GM12878 (cell line): ENCODE results near the gene INA. TPM values are rescaled to one million over a fixed set of nuclear protein-coding genes. Genes with fewer than 3 reads are reported as not detected.
A peak's percentile ranks its signal among the peaks of the same experiment; 100 is the strongest.

ENCODE experiments used
- ATAC-seq: fragments of 200-7000 bp; cut with Tn5 transposase; 3 replicates; pipeline ENCODE4 v1.9.1; 2020; ENCODE audit warnings: mild to moderate bottlenecking, moderate library complexity
- BruUV-seq: library from RNA; stranded (reverse); fragments of 400-500 nt; replicated peaks from 2 replicates; lab custom pipeline; 2021; lab: Mats Ljungman, UMichigan
- CTCF ChIA-PET: fragments of 300-600 bp; sonication (Branson Sonifier 250); formaldehyde crosslinking; extraction: SDS; loops from one replicate; lab custom pipeline; 2021; ENCODE audit warnings: inconsistent platforms; lab: Yijun Ruan, JAX
- POLR2A ChIA-PET: fragments of 350-600 bp; formaldehyde crosslinking; extraction: SDS; loops from one replicate; lab custom pipeline; 2021; ENCODE audit warnings: inconsistent platforms; lab: Charles Lee
- RAD21 ChIA-PET: fragments of 300-600 bp; sonication (Branson Sonifier 250); formaldehyde crosslinking; loops from one replicate; lab custom pipeline; 2023; ENCODE audit warnings: antibody characterized with exemption; ENCODE audit not compliant: unreplicated experiment; lab: Charles Lee
- SMC1A ChIA-PET: fragments of 300-600 bp; sonication (Branson Sonifier 250); formaldehyde crosslinking; loops from one replicate; lab custom pipeline; 2023; ENCODE audit not compliant: unreplicated experiment, uncharacterized antibody; lab: Charles Lee
- DNase-seq: peaks from one replicate; pipeline ENCODE4 v3.0.0-alpha.2; 2011; ENCODE audit warnings: low read depth, low spot score
- FAIRE-seq: peaks from 3 replicates; lab custom pipeline; 2011; peaks lifted over from hg19 to GRCh38; lab: Jason Lieb, UNC
- H2AFZ ChIP-seq: 2 replicates; pipeline ENCODE4 v1.6.0; 2011; ENCODE audit warnings: low read depth, low read length, control low read depth; ENCODE audit not compliant: control insufficient read depth
- H3K27ac ChIP-seq: 2 replicates; pipeline ENCODE4 v1.5.1; 2011; ENCODE audit warnings: control low read depth; ENCODE audit not compliant: control insufficient read depth, insufficient read depth
- H3K27me3 ChIP-seq, 2 experiments: replicated peaks in 1 of 2; 2 replicates each; pipeline versions ENCODE4 v1.6.0 to v1.6.1; 2011; ENCODE audit warnings: low read length in 1 of 2; ENCODE audit not compliant: control insufficient read depth in 2 of 2, insufficient read depth in 2 of 2
- H3K36me3 ChIP-seq, 2 experiments: 2 replicates each; pipeline ENCODE4 v1.5.1; 2011; ENCODE audit warnings: low read length in 1 of 2; ENCODE audit not compliant: control insufficient read depth in 2 of 2, insufficient read depth in 2 of 2
- H3K4me1 ChIP-seq: 2 replicates; pipeline ENCODE4 v1.6.1; 2011; ENCODE audit warnings: mild to moderate bottlenecking, low read length, moderate library complexity, mixed read lengths; ENCODE audit not compliant: control insufficient read depth, insufficient read depth
- H3K4me2 ChIP-seq: 2 replicates; pipeline ENCODE4 v1.6.0; 2011; ENCODE audit warnings: control low read depth; ENCODE audit not compliant: control insufficient read depth, insufficient read depth
- H3K4me3 ChIP-seq: fragments of 200-600 bp; sonication (generic); 2 replicates; pipeline ENCODE4 v1.5.1; 2016
- H3K79me2 ChIP-seq: 2 replicates; pipeline ENCODE4 v1.6.0; 2011; ENCODE audit warnings: low read length; ENCODE audit not compliant: control insufficient read depth, insufficient read depth
- H3K9ac ChIP-seq: 2 replicates; pipeline ENCODE4 v1.8.0; 2011; ENCODE audit warnings: low read length, control low read depth, mixed read lengths; ENCODE audit not compliant: control insufficient read depth, insufficient read depth
- H3K9me3 ChIP-seq: replicated peaks from 3 replicates; pipeline ENCODE4 v1.5.1; 2011; ENCODE audit warnings: mild to moderate bottlenecking, low read length; ENCODE audit not compliant: control insufficient read depth, insufficient read depth
- H4K20me1 ChIP-seq: 2 replicates; pipeline ENCODE4 v1.6.0; 2011; ENCODE audit not compliant: control insufficient read depth, insufficient read depth
- BCL3 ChIP-seq: IDR thresholded peaks from 2 replicates; pipeline ENCODE4 v1.6.1; 2011; ENCODE audit warnings: borderline replicate concordance, low read depth, mild to moderate bottlenecking, moderate library complexity, low read length; ENCODE audit not compliant: insufficient read depth, poor library complexity, severe bottlenecking
- ETV6 ChIP-seq, 2 experiments: fragments of 450-650 bp in 1 of 2; IDR thresholded peaks in 1 of 2; conservative IDR thresholded peaks in 1 of 2; 2 replicates each; pipeline ENCODE4 v1.6.1; 2014; ENCODE audit warnings: antibody characterized with exemption in 1 of 2, borderline replicate concordance in 1 of 2, low read depth in 1 of 2, mild to moderate bottlenecking in 1 of 2, moderate library complexity in 1 of 2
- HDAC2 ChIP-seq: fragments of 200-600 bp; sonication (generic); IDR thresholded peaks from 2 replicates; pipeline ENCODE4 v1.6.1; 2017
- IKZF1 ChIP-seq: fragments of 450-650 bp; conservative IDR thresholded peaks from 2 replicates; pipeline ENCODE4 v1.6.1; 2017; ENCODE audit warnings: antibody characterized with exemption, mild to moderate bottlenecking
- MLLT1 ChIP-seq: fragments of 450-650 bp; IDR thresholded peaks from 2 replicates; pipeline ENCODE4 v1.6.1; 2016; ENCODE audit warnings: mild to moderate bottlenecking
- RFX5 ChIP-seq: IDR thresholded peaks from 2 replicates; pipeline ENCODE4 v1.6.1; 2011; ENCODE audit warnings: low read depth, low read length, improper control_type of control experiment
- SP1 ChIP-seq: IDR thresholded peaks from one replicate; pipeline ENCODE4 v1.6.1; 2011; ENCODE audit warnings: low read depth, low read length
- ZBTB11 ChIP-seq: fragments of 450-650 bp; formaldehyde crosslinking; IDR thresholded peaks from 2 replicates; pipeline ENCODE4 v1.5.0; 2022; ENCODE audit warnings: mild to moderate bottlenecking, missing genetic modification characterization
- ZNF687 ChIP-seq: fragments of 450-650 bp; IDR thresholded peaks from 2 replicates; pipeline ENCODE4 v1.6.1; 2017; ENCODE audit warnings: mild to moderate bottlenecking, moderate library complexity
- WGBS: methylation state at CpG from one replicate; pipeline ENCODE4 v1.1.6; 2016; ENCODE audit warnings: low lambda C conversion rate; ENCODE audit not compliant: insufficient replicate concordance, insufficient coverage; ENCODE audit errors: missing lambda C conversion rate; 5-methylcytosine and 5-hydroxymethylcytosine counted together
- in situ Hi-C: fragments of 300-500 bp; cut with MboI; formaldehyde crosslinking; loops from 9 replicates; pipeline ENCODE4 v1.14.3; 2018; ENCODE audit warnings: mixed read lengths
- intact Hi-C: fragments of 100-400 bp; cut with micrococcal nuclease; formaldehyde crosslinking; loops from one replicate; pipeline ENCODE4 v1.14.2; 2022; ENCODE audit not compliant: unreplicated experiment
- polyA plus RNA-seq, 11 experiments: library from polyadenylated mRNA; depleted of rRNA in 4 of 11; unstranded in 6 of 11; stranded (reverse) in 5 of 11; fragments of >200 nt; fragmentation: Nextera tagmentation in 4 of 11; fragmentation: Illumina TruSeq in 1 of 11; extraction: Ambion mirVana in 4 of 11; extraction: Trizol in 1 of 11; gene quantifications; 1 replicate in 1 of 11; 2 replicates in 10 of 11; pipeline versions ENCODE4 v1.2.1 to v1.2.3, GENCODE V29; 2011 to 2016; ENCODE audit warnings: inconsistent platforms in 2 of 11, missing spikeins in 2 of 11, low read depth in 1 of 11
- total RNA-seq, 4 experiments: library from RNA; depleted of rRNA in 3 of 4; stranded (reverse); fragments of >200 nt in 3 of 4; fragmentation: Illumina TruSeq in 1 of 4; extraction: Trizol in 1 of 4; gene quantifications; 2 replicates each; pipeline versions ENCODE4 v1.2.1 to v1.2.3, GENCODE V29; 2013 to 2021

INA gene
- total and polyA plus RNA-seq, 10 of the 15 experiments (the other 5 are each of a cell fraction or from before 2014, with no cell fraction given), result 0.14 to 0.23 TPM; not detected in 8

GRCh38 chr10:103241262-103242011 lies 35.5 kb upstream of the INA start:
- Histone ChIP-seq H3K27ac (no peak overlapping the region), H3K4me2 (no peak overlapping the region), H3K4me1 (peaks cover 15% of the 10 kb centered on the region), H3K9ac (no peak overlapping the region), H2AFZ (peak overlapping the region; percentile 15), H3K4me3 (no peak overlapping the region), H3K79me2 (no peaks in the 10 kb centered on the region), H3K9me3 (no peaks in the 10 kb centered on the region), H4K20me1 (no peaks in the 10 kb centered on the region), H3K27me3 (no peaks in the 10 kb centered on the region), H3K36me3 (no peaks in the 10 kb centered on the region)
- FAIRE-seq (no peak), ATAC-seq (peak; percentile 20), DNase-seq (no peak)
- in situ Hi-C loops, result loop anchor here (5.0 to 10.0 kb wide), 3 partner anchors 167 to 404 kb away; partner anchors contain the start of genes CNNM2 and CYP17A1
- ChIA-PET POLR2A (interaction anchor here (0.6 kb wide), 1 partner anchor 95 kb away, joined by 3 read pairs; no protein-coding TSS in a partner anchor), SMC1A (interaction anchor here (0.9 to 2.9 kb wide), 12 partner anchors 14 to 323 kb away, joined by 3 to 11 read pairs (median 3); partner anchors contain the start of gene CNNM2), CTCF (interaction anchor here (0.8 to 6.6 kb wide), 7 partner anchors 12 to 405 kb away, joined by 3 to 96 read pairs (median 4); partner anchors contain the start of gene CNNM2), RAD21 (interaction anchor here (0.7 to 5.5 kb wide), 4 partner anchors 49 to 324 kb away, joined by 3 to 33 read pairs (median 4); partner anchors contain the start of genes CNNM2 and NT5C2)
- 73% methylated on average over 7 of the region's 7 CpGs for WGBS
- intact Hi-C loops, result loop anchor here (2.0 to 5.0 kb wide), 4 partner anchors 49 to 404 kb away; partner anchors contain the start of genes CYP17A1 and NT5C2
- BruUV-seq, result no TSS peak
- no peak for TF ChIP-seq HDAC2
- no peak for TF ChIP-seq IKZF1
- TF ChIP-seq ETV6 (conservative IDR thresholded peaks at IDR 0.05 in 1 of 2, IDR thresholded peaks at IDR 0.05 in 1 of 2; ENCODE audit: borderline replicate concordance in 1 of 2, low read depth in 1 of 2), result no peak
- TF ChIP-seq RFX5, result no peak
- no peak for TF ChIP-seq ZNF687
- no peak for TF ChIP-seq MLLT1
- TF ChIP-seq SP1, result no peak
- no peak for TF ChIP-seq ZBTB11 (CRISPR knock-in tag)
- no peak for TF ChIP-seq BCL3
